ENCODE measurements around the gene DDI2.
"Not testable (repeated sequence)": the region's sequence is repeated elsewhere in the genome, so short reads cannot be mapped to it uniquely, and the experiment has no call there.

Gene DDI2

DNA sequence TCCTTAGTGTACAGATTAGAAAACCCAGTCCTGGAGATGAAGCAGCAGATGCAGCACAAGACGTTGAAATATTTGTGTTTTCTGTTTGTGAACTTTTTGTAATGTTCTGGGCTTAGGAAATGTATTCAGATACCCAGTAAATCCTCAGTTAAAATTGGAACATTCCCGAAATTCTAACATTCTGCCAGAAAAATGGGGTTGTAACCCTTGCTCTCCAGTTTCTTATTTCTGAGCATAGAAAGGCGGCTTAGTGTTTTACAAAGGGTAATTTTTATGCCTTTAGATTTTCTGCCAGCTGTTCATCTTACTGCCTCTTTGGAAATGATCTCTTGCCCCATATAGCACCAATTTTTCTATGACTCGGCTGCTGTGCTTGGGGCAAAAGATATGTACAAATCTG, 20.6 kb downstream of the DDI2 start:
- no peak for DNase-seq

- no peak for DNase-seq
These were observed 22.0 kb downstream of the DDI2 start for GRCh38 chr1:15639262-15639661.

DNA sequence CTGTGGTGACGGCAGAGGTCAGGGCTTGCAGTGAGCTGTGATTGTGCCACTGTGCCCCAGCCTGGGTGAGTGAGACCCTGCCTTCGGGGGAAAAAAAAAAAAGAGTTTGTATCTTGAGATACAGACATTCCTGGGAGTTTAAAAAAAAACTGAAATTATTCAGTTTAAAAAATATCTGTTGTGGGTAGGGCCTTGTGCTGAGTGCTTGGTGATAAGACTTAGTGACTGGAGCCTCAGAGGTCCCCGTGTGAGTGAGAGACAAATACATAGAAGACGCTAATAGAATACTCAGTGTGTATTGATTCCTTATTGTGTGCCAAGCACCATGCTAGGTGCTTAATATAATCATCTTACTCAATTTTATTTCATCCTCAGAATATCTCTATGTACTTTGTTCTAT, 22.7 kb downstream of the DDI2 start:
- DNase-seq: no peak

- DNase-seq: no peak
These were observed 23.4 kb downstream of the DDI2 start for GRCh38 chr1:15640667-15641066.

DNA sequence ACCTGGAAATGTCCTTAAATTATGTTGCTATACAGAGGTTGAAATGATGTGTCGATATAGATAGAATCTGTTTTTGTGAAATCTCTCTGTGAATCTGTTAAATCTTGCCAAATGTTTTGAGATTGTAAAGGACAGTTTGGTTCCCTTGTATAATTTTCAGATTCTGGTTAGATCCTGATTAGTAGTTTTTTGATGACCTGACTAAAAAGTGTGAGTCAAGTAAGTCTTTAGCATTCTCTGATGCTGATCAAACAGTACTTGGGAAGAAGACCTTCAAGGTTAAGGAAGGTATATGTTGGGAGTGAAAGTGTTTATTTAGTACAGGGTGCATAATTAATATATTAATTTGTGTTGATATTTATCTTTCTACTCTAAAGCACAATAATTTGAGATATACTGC, 32.7 kb downstream of the DDI2 start:
- no peak for DNase-seq

- DNase-seq: no peak
These were observed 33.2 kb downstream of the DDI2 start for GRCh38 chr1:15650433-15650832.

- DNase-seq: not testable (repeated sequence)
These were observed 34.9 kb downstream of the DDI2 start for GRCh38 chr1:15652130-15652529.

GRCh38 chr1:15654091-15654690, 36.9 kb downstream of the DDI2 start:
- no peak for DNase-seq

- no peak for DNase-seq
These were observed 39.2 kb downstream of the DDI2 start for GRCh38 chr1:15656464-15656863.

GRCh38 chr1:15657021-15657420, 39.8 kb downstream of the DDI2 start:
- DNase-seq: no peak

GRCh38 chr1:15660151-15660550, 42.9 kb downstream of the DDI2 start:
- no peak for DNase-seq

DNA sequence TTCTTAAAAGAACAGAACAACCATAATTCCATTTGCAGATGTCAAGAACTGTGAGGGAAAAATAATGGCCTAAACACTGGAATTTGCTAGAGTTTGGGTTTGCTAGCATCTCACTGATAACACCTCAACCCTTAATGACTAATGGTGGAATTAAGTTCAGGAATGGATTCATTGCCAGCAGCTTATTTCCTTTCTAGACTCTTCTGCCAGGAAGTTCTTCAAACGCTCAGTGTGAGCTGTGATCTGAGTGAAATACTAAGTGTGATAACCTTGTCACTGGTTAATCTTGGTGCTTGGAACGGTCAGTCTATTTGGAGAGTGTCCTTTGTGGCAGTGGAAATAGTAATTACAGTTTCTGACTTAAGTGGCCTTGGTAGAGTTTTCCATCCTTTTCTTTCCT, 45.2 kb downstream of the DDI2 start:
- DNase-seq: no peak

GRCh38 chr1:15663925-15664324, 46.7 kb downstream of the DDI2 start:
- DNase-seq: no peak

DNA sequence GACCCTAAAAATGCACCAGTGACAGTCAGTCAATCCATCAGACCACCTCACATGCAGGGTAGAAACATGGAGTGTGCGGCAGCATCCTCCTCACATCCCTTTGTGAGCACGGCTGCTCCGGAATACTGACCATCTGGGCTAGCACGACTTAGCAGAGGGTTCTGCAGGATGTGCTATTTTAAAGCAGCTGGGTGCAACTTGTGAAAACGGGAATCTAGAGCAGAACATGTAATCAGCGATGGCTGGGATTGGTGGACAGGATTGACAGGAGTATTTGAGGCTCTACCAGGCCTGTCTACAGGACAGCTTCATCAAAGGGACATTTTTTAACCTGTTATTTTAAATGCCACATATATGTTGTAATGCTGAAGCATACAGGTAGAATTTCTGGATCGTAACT, 50.1 kb downstream of the DDI2 start:
- no peak for DNase-seq

DNA sequence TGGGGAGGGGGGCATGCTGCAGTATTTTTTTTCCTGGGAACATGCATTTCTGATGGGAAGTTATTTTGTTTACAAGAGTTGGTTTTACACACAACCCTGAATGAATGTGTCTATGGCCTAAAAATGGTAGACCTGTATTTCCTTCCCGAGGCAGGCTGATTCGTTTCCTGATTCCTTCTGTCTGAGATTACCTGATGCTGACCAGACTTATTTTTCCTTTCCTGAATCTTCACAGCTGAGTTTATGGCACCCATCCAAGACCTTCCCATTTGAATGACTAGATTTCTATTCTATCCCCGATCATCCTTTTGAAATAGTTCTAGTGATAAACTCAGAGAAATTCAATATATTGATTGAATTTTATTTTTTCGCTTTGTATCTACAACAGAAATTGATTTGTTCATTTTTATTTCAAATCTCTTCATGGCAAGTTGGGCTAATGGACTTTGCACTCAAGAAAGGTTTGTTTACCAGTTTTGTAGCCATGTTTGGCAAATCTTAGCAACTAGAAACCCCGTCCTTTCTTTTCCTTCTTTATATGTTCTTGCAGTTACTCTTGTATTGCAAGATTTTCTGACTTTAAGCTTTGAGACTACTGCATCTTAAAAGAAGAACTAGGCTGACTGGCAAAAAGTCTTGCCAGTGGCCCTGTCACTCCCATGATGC, 51.0 kb downstream of the DDI2 start:
- no peak for DNase-seq

DNA sequence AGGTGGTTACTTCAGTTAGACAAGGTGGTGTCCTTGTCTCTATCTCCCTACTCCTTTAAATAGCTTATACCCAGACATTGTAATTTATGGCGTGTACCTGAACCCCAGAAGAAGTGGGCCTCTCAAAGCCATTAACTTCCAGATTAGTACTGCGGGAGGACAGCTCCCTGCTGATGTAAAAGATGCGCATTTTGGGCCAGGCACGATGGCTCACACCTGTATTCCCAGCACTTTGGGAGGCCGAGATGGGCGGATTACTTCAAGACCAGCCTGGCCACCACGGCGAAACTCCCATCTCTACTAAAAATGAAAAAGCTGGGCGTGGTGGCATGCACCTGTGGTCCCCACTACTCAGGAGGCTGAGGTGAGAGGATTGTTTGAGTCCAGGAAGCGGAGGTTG, 51.8 kb downstream of the DDI2 start:
- DNase-seq: no peak

GRCh38 chr1:15669864-15670263, 52.6 kb downstream of the DDI2 start:
- DNase-seq: no peak

GRCh38 chr1:15671430-15671829, 54.2 kb downstream of the DDI2 start:
- DNase-seq: no peak

GRCh38 chr1:15674386-15675159, 57.3 kb downstream of the DDI2 start:
- no peak for DNase-seq

GRCh38 chr1:15676010-15676409, 58.8 kb downstream of the DDI2 start:
- DNase-seq: no peak

DNA sequence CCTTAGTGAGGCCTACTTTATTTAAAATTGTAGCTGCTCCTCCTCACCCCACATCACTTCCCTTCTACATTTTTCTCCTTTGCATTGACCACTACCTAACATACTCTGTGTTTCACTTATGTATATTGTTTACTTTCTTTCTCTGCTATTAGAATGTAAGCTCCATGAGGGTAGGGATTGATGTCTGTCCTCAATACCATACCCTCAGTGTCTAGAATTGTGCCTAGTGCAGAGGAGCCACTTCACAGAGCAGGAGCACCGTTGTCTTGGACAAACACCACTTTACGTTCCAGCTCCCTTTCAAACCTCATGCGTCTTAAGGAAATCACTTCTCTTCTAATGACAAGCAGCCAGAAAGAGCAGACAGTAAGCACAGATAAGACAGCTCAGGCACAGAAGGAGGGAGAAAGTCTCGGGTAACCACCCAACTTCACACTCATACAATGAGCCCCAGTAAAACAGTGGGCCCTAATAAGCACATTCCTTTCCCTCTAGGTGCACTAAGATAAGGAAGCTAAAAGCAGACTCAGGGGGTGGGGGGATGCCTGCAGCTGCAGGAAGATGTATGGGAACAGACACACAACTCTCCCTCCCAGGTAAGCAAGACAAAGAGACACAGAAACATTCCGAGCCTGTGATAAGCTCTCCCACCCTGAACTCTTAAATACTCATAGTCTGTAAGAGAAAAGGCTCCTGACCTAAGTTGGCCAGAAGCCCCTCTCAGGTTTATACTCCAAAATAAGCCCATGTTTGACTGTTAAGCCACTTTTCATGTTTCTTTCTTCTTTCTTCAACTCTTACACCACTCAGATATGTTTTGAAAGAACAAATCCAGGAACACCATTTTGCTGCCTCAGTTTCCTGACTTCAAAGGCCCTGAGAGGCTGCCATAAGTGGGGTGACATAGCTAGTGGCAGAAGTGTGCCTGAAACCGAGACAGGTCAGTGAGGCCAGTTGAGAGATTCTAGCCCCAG, 59.7 kb downstream of the DDI2 start:
- DNase-seq: no peak

GRCh38 chr1:15678578-15678977, 61.3 kb downstream of the DDI2 start:
- DNase-seq: no peak

- no peak for DNase-seq
These were observed 62.9 kb downstream of the DDI2 start for GRCh38 chr1:15680131-15680530.
